Tibial nerve (tissue), 4 donors: Measurements from ENCODE around the gene STYXL1. TPM values are rescaled to one million over a fixed set of nuclear protein-coding genes. Genes with fewer than 3 reads are reported as not detected.
"Not testable (repeated sequence)": the region's sequence is repeated elsewhere in the genome, so short reads cannot be mapped to it uniquely, and the experiment has no call there.

Source experiments
- DNase-seq, 2 donors: peaks; one replicate each; pipeline ENCODE4 v3.0.0-alpha.2; 2019; ENCODE audit warnings: low spot score in 2 of 2
- H3K27ac ChIP-seq, 4 donors: fragments of 200-600 bp; sonication (generic) in 3 of 4; one replicate each; pipeline ENCODE4 v1.5.1; 2017 to 2019; ENCODE audit warnings: mild to moderate bottlenecking in 1 of 4
- H3K27me3 ChIP-seq, 2 donors: fragments of 200-600 bp; sonication (generic) in 1 of 2; one replicate each; pipeline versions ENCODE4 v1.5.1 to v1.6.0; 2017 to 2019
- H3K36me3 ChIP-seq, 3 donors: fragments of 200-600 bp; sonication (generic); one replicate each; pipeline ENCODE4 v1.5.1; 2018 to 2019
- H3K4me1 ChIP-seq, 4 donors: fragments of 200-600 bp; sonication (generic) in 3 of 4; one replicate each; pipeline ENCODE4 v1.5.1; 2017 to 2019
- H3K4me3 ChIP-seq, 4 donors: fragments of 200-600 bp; sonication (generic) in 3 of 4; one replicate each; pipeline ENCODE4 v1.5.1; 2017 to 2019; ENCODE audit warnings: mild to moderate bottlenecking in 1 of 4, moderate library complexity in 1 of 4
- H3K9me3 ChIP-seq, 4 donors: fragments of 200-600 bp; sonication (generic) in 3 of 4; one replicate each; pipeline ENCODE4 v1.5.1; 2017 to 2019
- EP300 ChIP-seq, 2 donors: sonication (generic); formaldehyde crosslinking; IDR thresholded peaks; one replicate each; pipeline ENCODE4 v1.6.1; 2017; ENCODE audit warnings: antibody characterized with exemption in 2 of 2, mild to moderate bottlenecking in 1 of 2
- POLR2A ChIP-seq, 2 donors: fragments of 450-650 bp; IDR thresholded peaks; one replicate each; pipeline ENCODE4 v1.6.1; 2017; ENCODE audit warnings: antibody characterized with exemption in 2 of 2, mild to moderate bottlenecking in 2 of 2, moderate library complexity in 2 of 2
- WGBS, 2 donors: methylation state at CpG; one replicate each; pipeline ENCODE4 v1.1.5; 2018; 5-methylcytosine and 5-hydroxymethylcytosine counted together
- total RNA-seq, 4 donors: library from RNA; depleted of rRNA; stranded (reverse); fragments of >200 nt; gene quantifications; one replicate each; pipeline ENCODE4 v1.1.0, GENCODE V29; 2016
- TF ChIP-seq, protein P1 (sequence below), 5 experiments: fragments of 200-600 bp in 3 of 5; fragments of 450-650 bp in 2 of 5; sonication (generic) in 3 of 5; IDR thresholded peaks; one replicate each; pipeline ENCODE4 v1.5.1; 2016 to 2019; ENCODE audit warnings: antibody characterized with exemption in 5 of 5, mild to moderate bottlenecking in 3 of 5, moderate library complexity in 2 of 5

The STYXL1 gene
- total RNA-seq, 4 donors from 2014 or later: 9.9 to 45.7 (median 29.0) TPM

GRCh38 chr7:76086070-76086469 lies 38.3 kb upstream of the STYXL1 start:
- H3K27me3 ChIP-seq: no peaks in the 10 kb centered on the region
- no peak overlapping the region for H3K27ac ChIP-seq
- TF ChIP-seq, protein P1, sequence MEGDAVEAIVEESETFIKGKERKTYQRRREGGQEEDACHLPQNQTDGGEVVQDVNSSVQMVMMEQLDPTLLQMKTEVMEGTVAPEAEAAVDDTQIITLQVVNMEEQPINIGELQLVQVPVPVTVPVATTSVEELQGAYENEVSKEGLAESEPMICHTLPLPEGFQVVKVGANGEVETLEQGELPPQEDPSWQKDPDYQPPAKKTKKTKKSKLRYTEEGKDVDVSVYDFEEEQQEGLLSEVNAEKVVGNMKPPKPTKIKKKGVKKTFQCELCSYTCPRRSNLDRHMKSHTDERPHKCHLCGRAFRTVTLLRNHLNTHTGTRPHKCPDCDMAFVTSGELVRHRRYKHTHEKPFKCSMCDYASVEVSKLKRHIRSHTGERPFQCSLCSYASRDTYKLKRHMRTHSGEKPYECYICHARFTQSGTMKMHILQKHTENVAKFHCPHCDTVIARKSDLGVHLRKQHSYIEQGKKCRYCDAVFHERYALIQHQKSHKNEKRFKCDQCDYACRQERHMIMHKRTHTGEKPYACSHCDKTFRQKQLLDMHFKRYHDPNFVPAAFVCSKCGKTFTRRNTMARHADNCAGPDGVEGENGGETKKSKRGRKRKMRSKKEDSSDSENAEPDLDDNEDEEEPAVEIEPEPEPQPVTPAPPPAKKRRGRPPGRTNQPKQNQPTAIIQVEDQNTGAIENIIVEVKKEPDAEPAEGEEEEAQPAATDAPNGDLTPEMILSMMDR (IDR thresholded peaks at IDR 0.05): no peak
- TF ChIP-seq POLR2A (IDR thresholded peaks at IDR 0.05) (no peak), EP300 (IDR thresholded peaks at IDR 0.05) (no peak)
- peaks cover 0 to 6% (median 0%) of the 10 kb centered on the region in 4 donors for H3K4me1 ChIP-seq
- no peak overlapping the region for H3K4me3 ChIP-seq
- no peaks in the 10 kb centered on the region for H3K9me3 ChIP-seq
- WGBS, 2 donors: 81 to 91% methylated on average over 4 of the region's 4 CpGs
- DNase-seq: no peak
- H3K36me3 ChIP-seq: no peaks in the 10 kb centered on the region

DNA sequence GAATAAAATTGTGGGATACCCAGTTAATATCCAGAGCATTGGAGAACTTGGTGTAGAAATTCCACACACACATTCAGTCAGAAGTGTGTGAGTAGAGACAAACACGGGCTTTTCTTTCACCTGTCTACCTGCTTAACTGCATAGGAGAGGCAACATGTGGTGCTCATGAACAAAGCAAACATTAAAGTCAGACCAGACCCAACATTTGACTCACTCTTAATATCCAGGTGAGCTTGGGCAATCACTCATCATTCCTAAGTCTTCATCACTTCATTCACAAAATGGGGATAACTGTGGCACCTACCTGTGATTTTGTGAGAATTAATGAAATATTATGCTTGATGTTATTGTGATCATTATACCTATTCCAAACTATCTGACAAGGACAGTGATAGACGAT lies 36.3 kb upstream of the STYXL1 start:
- not testable (repeated sequence) for DNase-seq, H3K27ac ChIP-seq

DNA sequence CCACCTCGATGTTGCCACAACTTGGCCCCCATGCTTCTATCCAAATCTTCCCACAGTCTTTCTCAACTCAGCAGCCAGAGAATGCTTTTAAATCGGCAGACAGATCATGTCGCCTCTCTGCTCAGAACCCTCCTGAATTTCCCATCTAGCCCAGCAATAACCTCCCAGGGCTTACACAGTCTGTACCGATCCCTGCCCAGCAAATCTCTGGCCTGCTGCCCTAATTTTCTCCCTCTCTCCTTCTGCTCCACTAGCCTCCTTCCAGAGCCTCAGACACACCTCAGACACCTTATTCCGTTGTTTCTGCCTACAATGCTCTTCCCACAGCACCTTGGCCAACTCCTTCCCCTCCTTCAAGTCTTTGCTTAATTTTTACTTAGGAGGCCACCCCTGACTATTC lies 32.4 kb upstream of the STYXL1 start:
- WGBS, 2 donors: 82 to 83% methylated on average over 5 of the region's 5 CpGs

More for the DNA sequence above, 36.3 kb upstream of the STYXL1 start:
- H3K9me3 ChIP-seq, H3K36me3 ChIP-seq, H3K4me1 ChIP-seq, H3K27me3 ChIP-seq, H3K4me3 ChIP-seq: not testable (repeated sequence)
- WGBS, 2 donors: 85 to 92% methylated on average over 2 of the region's 2 CpGs

DNA sequence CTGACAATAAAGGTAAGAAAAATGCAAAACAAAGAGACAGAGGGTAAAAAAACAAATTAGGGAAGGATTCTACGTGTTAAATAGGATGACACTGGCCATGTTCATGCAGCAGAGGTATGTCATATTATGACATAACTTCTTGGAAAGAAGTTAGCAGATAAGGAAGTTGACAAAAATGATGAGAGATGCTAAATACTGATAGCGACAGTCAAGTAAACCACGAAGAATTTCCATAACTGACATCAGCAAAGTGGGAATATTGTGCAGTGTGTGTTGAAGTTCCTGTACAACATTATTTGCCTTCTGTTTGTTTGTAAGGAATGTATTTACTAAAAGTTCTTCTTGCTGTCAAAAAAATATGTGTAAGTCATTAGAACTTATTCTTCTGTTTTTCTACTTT lies 29.6 kb upstream of the STYXL1 start:
- Histone ChIP-seq H3K27me3 (no peaks in the 10 kb centered on the region), H3K4me3 (no peak overlapping the region), H3K4me1 (peaks cover 0 to 6% (median 0%) of the 10 kb centered on the region in 4 donors), H3K36me3 (no peaks in the 10 kb centered on the region), H3K27ac (no peak overlapping the region), H3K9me3 (peaks cover 0 to 12% (median 0%) of the 10 kb centered on the region in 4 donors)
- 61 to 68% methylated on average over 3 of the region's 3 CpGs for WGBS, 2 donors
- no peak for TF ChIP-seq POLR2A (IDR thresholded peaks at IDR 0.05)
- TF ChIP-seq, protein P1 (IDR thresholded peaks at IDR 0.05): no peak
- no peak for DNase-seq

More for the DNA sequence above, 32.4 kb upstream of the STYXL1 start:
- TF ChIP-seq, protein P1 (IDR thresholded peaks at IDR 0.05): no peak
- H3K4me3 ChIP-seq: no peak overlapping the region
- no peak for DNase-seq
- H3K27me3 ChIP-seq: no peaks in the 10 kb centered on the region
- H3K27ac ChIP-seq: no peak overlapping the region
- peaks cover 0 to 6% (median 0%) of the 10 kb centered on the region in 4 donors for H3K4me1 ChIP-seq
- no peaks in the 10 kb centered on the region for H3K36me3 ChIP-seq
- peaks cover 0 to 6% (median 0%) of the 10 kb centered on the region in 4 donors for H3K9me3 ChIP-seq

- Histone ChIP-seq H3K4me1 (peaks cover 0 to 1% (median 0%) of the 10 kb centered on the region in 4 donors), H3K27me3 (no peaks in the 10 kb centered on the region), H3K36me3 (no peaks in the 10 kb centered on the region), H3K9me3 (peaks cover 0 to 12% (median 0%) of the 10 kb centered on the region in 4 donors), H3K27ac (no peak overlapping the region), H3K4me3 (no peak overlapping the region)
- no peak for TF ChIP-seq POLR2A (IDR thresholded peaks at IDR 0.05)
- TF ChIP-seq, protein P1 (IDR thresholded peaks at IDR 0.05): no peak
- TF ChIP-seq EP300 (IDR thresholded peaks at IDR 0.05): no peak
- no peak for DNase-seq
- WGBS, 2 donors: 84 to 85% methylated on average over 6 of the region's 6 CpGs
Observed at GRCh38 chr7:76076995-76077394, 29.2 kb upstream of the STYXL1 start.

DNA sequence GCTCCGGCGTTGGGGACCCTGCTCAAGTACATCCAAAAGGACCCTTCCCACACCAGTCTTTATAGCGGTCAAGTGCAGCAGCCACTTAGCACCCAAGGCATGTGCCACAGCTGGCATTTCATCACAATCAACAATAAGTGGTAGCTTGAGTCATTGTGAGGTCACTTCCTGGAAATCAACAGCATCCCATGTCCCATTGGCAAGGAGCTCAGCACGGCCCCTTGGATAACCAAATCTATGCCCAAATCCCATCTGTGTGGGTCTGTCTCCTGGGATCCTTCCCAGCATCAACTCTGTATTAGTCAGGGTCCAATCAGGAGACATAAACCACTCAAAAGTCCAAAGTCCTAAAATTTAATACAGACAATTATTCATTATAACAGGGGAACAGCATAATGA lies 27.2 kb upstream of the STYXL1 start:
- no peak for DNase-seq
- TF ChIP-seq EP300 (IDR thresholded peaks at IDR 0.05) (no peak), POLR2A (IDR thresholded peaks at IDR 0.05) (no peak)
- TF ChIP-seq, protein P1 (IDR thresholded peaks at IDR 0.05): no peak
- WGBS, 2 donors: 90 to 95% methylated on average over 4 of the region's 4 CpGs
- Histone ChIP-seq H3K27me3 (no peaks in the 10 kb centered on the region), H3K27ac (no peak overlapping the region), H3K4me1 (no peaks in the 10 kb centered on the region), H3K4me3 (no peak overlapping the region), H3K36me3 (no peaks in the 10 kb centered on the region), H3K9me3 (peaks cover 0 to 12% (median 0%) of the 10 kb centered on the region in 4 donors)
